Esophagus mucosa (tissue), 1 donor: ENCODE results near the gene AK3. TPM values are rescaled to one million over a fixed set of nuclear protein-coding genes. Genes with fewer than 3 reads are reported as not detected.
A peak's percentile ranks its signal among the peaks of the same experiment; 100 is the strongest.

Source experiments
- ATAC-seq: fragments of 200-7000 bp; cut with Tn5 transposase; one replicate; pipeline ENCODE4 v1.9.1; 2020
- total RNA-seq: library from RNA; stranded (reverse); gene quantifications from one replicate; pipeline ENCODE4 v1.2.4, GENCODE V29; 2023
- donor health status: DM: yes; HTN: yes; CAD: no.

AK3 gene
- total RNA-seq, 1 donor from 2014 or later: 65.6 TPM

DNA sequence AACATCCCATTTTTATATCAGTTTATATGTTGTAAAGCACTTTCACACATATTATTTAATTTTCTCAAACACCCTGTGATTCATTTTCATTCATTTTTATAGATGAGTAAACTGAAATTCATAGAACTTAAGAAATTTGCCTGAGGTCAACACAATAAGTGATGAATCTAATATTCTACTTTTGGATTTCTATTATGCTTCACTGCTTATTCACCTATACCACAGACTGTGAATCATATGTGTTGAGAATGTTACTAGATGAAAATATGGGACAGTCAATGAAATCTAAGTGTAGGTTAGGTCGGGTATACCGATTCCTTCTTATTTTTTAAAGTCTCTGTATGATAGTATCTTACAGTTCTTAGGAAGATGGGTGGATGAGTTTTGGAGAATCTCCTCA, 36.9 kb downstream of the AK3 start:
- ATAC-seq: no peak

DNA sequence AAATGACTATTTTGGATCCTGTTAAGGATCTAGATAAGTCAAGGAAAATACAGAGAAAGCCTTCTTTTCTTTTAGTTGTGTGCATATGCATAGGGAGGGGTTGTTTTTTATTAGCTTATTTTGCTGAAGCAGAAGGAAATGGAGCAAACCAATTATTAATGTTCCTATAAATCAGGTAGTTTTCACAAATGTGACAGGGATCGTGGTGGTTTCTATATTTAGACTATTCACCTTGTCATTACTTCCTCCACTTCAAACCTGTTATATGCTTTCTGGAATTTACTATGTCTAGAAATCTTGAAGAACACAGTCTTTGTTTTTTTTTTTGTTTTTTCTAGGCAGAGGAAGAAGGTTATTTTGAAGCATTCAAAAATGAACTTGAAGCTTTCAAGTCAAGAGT, 39.5 kb downstream of the AK3 start:
- no peak for ATAC-seq

DNA sequence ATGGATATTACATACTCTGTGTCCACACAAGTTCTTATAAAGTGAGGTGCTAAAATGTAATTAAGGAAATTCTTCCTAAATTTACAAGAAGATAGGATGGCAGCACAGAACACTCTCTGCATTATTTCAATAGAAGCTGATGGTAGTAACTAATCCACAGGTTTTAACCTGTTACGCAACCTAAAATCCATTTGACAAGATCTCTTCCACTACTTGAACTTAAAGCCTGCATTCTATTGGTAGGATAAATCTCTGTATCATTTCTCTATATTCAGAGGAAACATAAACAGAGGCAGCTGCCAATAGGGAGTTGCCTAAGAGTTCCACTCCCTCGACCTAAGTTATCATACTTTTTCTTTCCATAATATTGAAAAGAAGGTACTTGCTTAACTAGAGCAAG, 40.1 kb downstream of the AK3 start:
- ATAC-seq: no peak

DNA sequence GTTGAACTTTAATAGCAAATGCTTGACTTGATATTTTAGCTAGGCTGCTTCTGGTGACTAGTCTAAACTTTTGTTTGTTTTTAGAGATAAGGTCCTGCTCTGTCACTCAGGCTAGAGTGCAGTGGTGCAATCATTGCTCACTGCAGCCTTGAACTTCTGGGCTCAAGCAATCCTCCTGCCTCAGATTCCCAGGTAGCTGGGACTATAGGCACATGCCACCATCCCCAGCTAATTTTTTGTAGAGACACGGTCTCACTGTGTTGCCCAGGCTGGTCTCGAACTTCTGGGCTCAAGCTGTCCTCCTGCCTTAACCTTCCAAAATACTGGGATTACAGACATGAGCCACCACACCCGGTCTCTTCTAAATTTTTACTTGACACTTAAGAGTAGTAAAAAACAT, 40.9 kb downstream of the AK3 start:
- no peak for ATAC-seq

DNA sequence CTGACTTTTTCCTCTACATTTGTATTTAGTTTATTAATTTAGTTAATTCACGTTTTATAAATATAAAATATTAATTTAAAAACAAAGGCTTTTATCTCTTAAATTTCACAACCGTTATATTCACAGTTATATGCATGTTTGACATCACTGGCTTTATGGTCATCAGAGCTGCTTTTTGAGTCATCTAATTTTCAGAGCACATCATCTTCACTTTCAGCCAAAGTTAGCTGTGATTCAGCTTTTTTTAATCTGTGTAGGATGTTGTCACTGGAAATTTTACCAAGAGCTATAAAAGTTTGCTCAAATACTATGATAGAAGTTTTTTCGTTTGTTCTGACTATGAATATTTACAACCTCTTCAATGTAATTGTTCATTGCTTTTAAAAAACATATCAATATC, 49.2 kb downstream of the AK3 start:
- ATAC-seq: no peak

DNA sequence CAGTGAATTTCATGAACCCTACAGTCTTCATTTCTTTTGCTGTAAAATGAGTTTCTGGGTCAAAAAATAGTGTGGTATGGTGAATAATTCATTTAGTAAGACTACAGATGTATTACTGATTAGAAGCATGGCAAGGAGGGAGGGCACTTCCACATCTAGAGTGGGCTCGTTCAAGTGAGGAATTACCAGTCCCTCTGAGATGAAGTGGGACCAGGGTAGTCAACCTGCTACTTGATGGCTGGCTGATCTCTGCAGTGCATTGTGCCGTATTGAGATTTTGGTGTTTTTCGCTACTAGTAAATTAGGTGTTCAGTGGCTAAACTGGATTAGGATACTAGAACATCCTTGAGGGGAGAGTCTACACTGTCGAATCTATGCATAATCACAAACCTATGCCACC, 50.9 kb downstream of the AK3 start:
- ATAC-seq: no peak

DNA sequence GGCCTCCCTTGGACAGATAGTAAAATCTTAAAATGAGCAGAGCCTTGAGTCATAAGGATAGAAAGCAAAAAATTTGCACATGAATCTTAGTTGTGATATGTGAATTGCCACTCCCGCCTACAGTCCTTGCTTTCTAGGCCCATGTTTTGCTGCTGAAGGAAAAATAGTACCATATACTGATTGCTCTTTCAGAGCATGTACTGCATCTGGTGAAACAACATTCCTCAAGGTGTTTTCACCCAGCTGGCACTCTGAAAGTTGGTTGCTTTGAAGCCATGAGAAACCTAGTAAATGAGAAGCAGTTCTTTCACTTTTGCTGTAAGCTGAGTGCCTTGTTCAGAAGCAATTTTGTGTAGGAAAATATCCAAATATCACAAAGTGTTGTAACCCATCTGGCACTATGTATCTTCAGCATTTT, 51.3 kb downstream of the AK3 start:
- ATAC-seq: peak; percentile 73

DNA sequence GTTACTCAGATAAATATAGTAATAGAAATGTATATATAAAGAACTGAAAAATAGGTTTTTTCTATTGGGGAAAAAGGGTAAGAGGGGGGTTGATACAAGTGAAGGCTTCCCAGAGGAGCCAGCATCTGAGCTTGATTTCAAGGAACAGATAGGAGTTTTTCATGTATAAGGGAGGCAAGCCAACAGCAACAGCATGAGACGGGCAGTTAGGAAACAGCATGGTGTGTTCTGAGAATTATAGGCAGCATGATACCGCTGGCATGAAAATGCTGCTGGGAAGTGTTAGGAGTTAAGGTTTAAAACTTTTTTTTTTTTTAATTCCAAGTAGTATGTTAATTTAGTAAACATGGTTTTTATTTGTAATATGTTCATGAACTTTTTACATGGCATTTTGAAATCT, 52.0 kb downstream of the AK3 start:
- ATAC-seq: no peak

DNA sequence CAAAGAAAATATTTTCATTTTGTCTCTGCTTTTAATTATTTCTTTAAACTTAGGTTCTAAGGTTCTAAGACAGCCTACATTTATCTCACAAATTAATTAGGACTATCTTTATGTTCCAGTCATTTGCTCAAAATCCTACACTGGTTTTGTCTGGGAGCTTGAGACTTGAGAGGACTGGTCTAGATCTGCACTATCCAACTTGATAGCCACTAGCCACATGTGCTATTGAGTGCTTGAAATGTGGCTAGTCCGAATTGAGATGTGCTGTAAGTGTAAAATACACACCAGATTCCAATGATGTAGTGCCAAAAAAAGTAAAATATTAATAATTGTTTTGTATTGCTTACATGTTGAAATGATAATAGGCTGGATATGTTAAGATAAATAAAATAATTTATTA, 54.4 kb downstream of the AK3 start:
- ATAC-seq: no peak

DNA sequence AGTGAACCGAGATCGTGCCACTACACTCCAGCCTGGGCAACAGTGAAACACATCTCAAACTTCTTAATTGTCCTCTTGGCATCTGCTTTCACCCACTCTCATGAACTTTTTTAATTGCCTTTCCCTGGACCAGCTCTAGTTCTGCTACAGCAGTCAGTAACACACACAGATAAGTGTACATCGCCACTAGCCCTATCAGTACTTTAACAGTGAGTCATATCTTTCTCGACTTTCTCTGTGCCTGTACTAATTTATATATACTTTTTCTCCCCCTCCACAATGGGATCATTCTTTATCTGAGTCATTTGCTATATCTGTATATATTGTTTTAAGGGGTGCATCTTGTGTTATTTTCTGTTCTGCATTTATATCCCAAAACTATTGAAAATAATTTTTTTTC, 54.9 kb downstream of the AK3 start:
- ATAC-seq: no peak

DNA sequence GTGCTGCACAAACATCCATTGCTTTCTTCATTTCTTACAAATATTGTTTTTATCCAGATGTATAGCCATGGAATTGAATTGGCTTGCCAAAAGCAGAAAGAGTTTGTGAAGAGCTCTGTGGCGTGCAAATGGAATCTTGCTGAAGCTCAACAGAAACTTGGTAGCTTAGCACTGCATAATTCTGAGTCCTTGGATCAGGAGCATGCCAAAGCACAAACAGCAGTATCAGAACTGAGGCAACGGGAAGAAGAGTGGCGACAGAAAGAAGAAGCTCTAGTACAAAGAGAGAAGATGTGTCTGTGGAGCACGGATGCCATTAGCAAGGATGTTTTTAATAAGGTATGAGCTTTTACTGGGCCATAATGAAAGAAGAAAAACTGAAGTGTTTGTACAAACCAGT, 56.2 kb downstream of the AK3 start:
- no peak for ATAC-seq

DNA sequence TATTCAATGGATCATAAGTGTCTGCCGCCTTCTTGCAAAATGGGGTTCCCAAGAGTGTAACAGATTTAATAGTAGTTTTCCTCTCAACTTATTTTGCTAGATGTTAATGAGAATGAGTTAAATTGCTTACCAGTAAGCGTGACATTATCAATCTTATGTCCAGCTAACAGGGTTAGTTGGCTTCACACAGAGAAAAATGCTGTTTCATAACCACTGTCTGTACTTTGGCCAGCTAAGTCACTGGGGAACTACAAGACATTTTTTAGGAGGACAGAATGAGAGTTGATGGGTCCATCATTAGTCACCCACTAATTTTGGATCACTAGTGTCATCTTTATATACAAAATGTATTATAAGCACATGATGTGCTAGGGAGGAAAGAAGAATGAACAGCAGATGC, 60.3 kb downstream of the AK3 start:
- ATAC-seq: no peak

DNA sequence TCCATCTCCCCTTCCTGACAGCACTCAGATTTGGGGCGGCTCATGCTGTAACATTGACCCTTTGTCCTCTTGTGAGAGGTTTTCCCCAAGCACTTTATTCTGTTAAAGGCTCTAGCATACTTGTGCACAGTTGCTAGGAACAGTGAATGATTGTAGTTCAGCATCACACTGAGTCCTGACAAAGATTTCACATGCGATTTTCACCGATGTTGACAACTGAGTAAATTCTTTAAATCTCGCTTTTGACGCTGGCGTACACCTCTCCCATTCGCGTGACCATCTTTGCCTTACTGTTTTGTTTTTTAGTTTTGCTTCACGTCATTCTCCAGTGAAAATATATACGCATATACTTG, 60.9 kb downstream of the AK3 start:
- no peak for ATAC-seq

DNA sequence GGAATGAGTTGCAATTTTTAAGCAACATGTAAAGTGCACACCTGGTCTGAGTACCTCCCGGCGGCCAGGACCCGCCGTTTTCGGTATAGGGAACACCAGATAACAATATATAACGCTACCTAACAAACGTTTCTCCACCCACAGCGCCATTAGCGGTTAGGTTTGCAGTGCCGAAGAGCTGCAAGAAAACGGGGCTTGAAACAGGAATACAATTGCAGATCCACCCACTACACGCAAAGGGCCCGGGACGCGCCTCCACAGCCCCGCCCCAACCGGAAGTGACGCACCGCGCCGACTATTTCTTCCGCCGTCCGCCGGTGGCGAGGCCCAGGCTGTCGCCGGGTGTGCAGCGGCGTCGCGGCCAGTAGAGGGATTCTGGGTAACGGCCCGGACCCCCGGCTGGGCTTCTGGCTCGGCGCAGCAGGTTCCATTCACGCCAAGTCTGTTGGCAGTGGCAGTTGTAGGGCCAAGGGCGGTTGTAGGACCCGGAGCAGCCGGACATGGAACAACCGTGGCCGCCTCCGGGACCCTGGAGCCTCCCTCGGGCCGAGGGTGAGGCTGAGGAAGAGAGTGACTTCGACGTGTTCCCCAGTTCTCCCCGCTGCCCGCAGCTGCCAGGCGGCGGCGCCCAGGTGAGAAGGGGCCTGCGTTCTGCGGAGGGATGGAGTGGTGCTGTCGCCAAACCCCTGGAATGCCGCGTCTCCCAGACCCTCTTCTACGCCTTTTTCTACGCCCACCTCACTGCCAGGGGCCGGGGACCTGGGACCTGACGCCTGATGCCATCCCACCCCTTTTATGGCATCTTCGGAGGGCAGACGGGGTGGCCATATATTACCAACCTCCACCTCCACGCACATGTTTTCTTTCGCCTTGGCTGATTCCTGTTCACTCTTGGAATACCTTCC, 61.5 kb downstream of the AK3 start, which contains the start of gene CDC37L1:
Gene CDC37L1 (plus strand): TSS at position 302 of the 905 bp plus-strand sequence. CDS start 199 bp downstream, at position 501.
- peak; percentile 100 for ATAC-seq

DNA sequence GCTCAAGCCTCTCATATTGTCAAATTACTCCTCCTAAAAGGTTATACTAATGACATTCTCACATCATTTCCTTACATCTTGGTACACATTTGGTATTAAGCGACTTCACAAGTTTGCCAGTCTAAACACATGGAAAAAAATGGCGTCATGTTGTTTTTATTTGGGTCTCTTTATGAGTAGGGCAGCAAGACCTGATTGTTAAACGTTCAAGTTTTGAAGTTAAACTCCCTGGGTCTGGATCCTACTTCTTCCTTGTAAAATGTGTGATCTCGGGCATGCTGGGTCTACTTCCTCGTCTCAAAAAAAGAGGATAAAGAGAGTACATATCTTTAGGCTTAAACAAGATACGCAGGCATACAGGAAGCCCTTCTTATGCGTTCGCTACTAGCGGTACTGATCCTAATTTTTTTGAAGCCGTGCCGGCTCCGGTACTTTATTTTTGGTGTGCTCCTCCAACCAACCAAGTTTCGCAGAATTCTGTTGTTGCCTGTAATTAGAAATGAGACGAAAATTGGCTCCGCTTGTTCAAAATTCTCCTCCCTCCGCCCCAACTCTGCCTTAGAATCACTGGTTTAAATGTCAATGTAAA, 62.2 kb downstream of the AK3 start:
- no peak for ATAC-seq

DNA sequence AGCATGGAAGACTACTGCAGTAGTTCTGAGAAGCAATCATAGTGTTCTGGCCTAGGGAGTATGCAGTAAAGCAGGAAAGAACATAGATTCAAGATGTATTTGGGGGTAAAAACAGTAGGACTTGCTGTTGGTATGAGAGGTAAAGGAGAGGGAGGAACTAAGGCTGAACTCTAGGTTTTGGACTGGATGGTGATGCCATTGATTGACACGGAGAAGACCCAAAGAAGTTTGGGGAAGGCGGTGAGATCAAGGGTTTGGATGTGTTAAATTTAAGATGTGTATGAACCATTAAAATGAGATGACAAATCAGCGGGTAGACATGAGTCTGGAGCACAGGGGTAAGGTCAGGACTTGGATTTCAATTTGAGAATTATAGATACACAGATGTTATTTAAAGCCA, 63.6 kb downstream of the AK3 start:
- no peak for ATAC-seq

DNA sequence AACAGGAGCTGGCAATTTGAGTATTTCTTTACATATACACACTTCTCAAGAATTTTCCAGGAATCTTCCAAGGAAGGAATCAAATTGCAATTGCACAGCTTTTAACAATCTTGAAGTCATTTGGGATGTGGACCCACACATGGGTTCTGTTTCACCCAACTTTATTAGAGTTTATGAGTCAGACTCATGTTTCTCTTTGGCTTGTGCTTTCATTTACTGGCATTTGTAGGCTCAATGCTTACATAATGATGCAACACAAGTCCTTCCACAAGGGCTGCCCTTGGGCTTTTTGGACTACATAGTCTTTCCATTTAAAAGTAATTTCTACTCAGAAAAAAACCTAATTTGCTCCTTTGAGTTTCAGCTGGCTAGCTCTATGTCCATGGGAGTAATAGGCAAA, 66.2 kb downstream of the AK3 start:
- ATAC-seq: no peak

DNA sequence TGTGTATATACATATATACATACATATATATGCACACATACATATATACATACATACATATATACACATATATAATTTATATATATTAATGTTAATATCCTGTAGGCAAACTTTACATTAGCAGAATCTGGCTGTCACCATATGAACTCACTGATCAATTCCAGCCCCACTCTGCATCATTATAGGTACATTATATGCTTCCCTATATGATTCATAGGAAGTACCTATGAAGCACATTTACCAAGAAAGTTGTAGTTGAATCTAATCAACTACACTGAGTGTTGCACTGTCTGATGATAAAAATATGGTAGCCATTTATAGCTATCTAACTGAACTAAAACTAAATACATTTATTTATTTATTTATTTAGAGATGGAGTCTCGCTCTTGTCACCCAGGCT, 69.3 kb downstream of the AK3 start:
- no peak for ATAC-seq

DNA sequence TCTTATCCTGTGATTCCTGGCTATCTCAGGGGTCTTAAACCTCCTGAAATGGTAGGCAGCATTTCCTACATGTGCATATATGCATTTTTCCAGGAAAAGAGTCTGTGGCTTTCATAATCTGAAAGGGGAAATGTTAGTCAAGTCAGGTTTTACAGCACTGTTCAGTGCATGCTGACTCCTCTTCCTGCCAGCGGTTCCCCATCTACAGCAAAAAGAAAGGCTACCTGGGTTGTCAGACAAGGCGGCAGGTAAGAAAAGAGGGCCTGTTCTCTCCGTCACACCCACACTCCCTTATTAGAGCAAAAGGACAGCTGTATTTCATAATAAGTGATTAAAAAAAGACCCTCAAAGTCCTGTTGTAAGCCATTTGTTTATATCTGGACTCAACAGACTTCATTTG, 70.4 kb downstream of the AK3 start:
- ATAC-seq: no peak

DNA sequence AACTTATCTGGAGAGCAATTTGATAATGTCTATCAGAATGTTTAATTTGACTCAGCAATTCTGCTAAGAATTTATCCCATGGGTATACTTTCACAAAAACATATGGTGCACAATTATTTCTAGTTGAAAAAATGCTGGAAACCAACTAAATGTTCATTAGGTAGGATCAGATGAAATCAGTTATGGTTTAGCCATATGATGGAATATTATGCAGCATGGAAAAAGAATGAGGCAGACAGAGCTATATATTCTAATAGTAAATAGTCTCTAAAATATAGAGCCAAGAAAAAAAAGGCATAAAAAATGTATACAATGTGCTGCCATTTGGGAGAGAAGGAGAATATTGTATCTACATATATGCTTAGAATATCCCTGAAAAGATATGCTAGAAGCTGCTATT, 71.1 kb downstream of the AK3 start:
- no peak for ATAC-seq

DNA sequence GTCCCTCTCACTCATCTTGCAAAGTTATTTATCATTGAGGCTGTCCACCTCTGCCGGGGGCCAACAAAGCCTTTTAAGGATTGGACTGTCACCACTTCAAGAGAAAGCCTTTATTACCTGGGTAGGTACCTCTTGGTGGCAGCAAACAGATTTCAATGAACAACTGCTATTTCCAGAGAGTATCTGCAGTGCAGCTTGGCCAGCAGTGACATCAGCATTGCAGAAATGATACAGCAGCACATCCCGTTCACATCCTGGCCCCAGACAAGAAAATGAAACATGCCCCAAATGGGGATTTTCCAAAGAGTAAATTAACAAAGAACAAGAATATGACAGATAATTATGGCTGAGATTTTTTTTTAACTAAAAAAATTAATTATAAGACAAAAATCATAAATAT, 72.4 kb downstream of the AK3 start:
- no peak for ATAC-seq

DNA sequence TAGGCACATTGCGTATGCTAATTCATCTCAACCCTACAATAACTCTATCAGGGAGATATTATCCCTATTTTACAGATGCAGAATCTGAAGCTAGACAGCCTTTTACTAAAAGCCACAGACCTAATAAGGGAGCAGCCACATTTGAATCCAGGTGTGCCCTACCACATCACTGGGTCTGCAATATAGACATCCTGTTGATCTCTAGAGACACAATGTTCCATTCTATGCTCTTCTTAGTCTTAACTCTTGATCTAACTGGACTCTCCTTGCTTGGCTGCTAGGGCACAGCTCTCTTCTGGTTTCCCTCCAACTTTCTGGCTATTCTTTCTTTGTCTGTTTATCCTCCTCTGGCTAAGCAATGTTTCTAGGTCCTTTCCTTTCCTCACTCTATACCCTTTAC, 73.3 kb downstream of the AK3 start:
- ATAC-seq: no peak

DNA sequence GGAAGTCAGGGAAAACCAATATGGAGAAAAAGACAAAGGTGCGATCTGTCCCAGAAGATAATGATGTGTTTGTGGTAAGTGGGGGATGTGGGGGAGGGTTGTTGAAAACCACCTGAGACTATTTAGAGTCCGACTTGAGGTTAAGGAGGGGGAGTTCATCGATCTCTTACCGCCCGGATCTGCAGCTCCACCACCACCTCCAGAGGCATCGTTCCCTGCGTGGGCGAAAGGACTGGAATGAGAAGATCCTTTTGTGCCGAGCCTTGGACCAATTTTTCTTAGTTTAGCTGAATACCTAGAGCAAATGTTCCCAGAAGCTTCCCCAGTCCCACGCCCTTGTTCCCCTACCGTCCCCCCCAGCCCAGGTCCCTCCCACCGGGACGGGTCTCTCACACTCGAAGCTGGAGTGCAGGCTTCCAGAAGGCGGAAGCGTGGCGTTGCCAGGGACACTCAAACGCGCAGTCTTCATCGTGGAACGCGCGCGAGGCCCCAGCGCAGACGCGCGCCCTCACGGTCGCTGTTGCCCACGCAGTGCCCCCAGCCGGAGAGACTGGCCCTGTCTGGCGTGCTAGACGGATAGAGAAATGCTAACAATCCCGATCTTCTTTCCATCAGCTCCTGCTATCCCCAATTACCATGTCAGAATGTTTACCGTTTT, 74.8 kb downstream of the AK3 start, which contains the start of gene SPATA6L:
Gene SPATA6L (minus strand): TSS at position 439 of the 658 bp plus-strand sequence. CDS start 230 bp downstream, at position 209.
- ATAC-seq: peak; percentile 47

DNA sequence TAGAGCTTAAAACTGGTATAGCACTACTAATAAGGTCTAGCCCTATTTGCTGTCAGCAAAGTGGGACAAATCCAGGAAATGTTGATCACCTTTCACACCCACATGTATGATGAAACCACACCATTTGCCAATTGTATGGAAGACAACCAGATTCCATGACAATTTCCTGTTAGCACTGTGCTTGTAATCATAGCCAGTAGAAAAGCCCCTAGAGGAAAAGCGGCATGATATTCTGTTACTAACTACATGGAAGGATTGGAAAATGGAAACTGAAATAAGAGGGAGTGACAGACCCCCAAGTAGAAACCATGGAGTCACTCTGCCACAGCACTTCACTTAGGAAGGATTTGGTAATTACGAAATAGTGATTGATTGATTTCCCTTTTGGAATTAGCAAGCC, 75.6 kb downstream of the AK3 start:
- ATAC-seq: peak; percentile 16
